ENCODE measurements around the gene SEMA3F.
"Not testable (repeated sequence)": the region's sequence is repeated elsewhere in the genome, so short reads cannot be mapped to it uniquely, and the experiment has no call there.

The SEMA3F gene

GRCh38 chr3:50220109-50220508 is 65.0 kb downstream of the SEMA3F start:
- no peaks in the 10 kb centered on the region for H3K9me3 Mint-ChIP-seq
- no peak overlapping the region for H3K27ac Mint-ChIP-seq
- ATAC-seq (ENCODE audit: low read depth) = no peak
- H3K4me1 Mint-ChIP-seq = no peaks in the 10 kb centered on the region
- H3K36me3 Mint-ChIP-seq = no peaks in the 10 kb centered on the region
- DNase-seq (ENCODE audit: low spot score in 2 of 2) = no peak
- no peak overlapping the region for H3K4me3 Mint-ChIP-seq
- H3K27me3 Mint-ChIP-seq = peaks cover 15% of the 10 kb centered on the region

GRCh38 chr3:50221051-50221410 is 65.9 kb downstream of the SEMA3F start:
- Mint-ChIP-seq H3K27ac (no peak overlapping the region), H3K4me3 (no peak overlapping the region), H3K4me1 (peaks cover under 1% of the 10 kb centered on the region), H3K9me3 (no peaks in the 10 kb centered on the region), H3K27me3 (peaks cover 11% of the 10 kb centered on the region), H3K36me3 (no peaks in the 10 kb centered on the region)
- no peak for ATAC-seq (ENCODE audit: low read depth)
- no peak for DNase-seq (ENCODE audit: low spot score in 2 of 2)

- ATAC-seq (ENCODE audit: low read depth) = no peak
- Mint-ChIP-seq H3K4me3 (no peak overlapping the region), H3K27me3 (peaks cover 10% of the 10 kb centered on the region), H3K27ac (no peak overlapping the region), H3K9me3 (no peaks in the 10 kb centered on the region), H3K4me1 (peaks cover 2% of the 10 kb centered on the region), H3K36me3 (no peaks in the 10 kb centered on the region)
- DNase-seq (ENCODE audit: low spot score in 2 of 2) = no peak
Measured at GRCh38 chr3:50221411-50222168, 66.5 kb downstream of the SEMA3F start.

- Mint-ChIP-seq H3K4me1 (peaks cover 6% of the 10 kb centered on the region), H3K9me3 (no peaks in the 10 kb centered on the region), H3K4me3 (no peak overlapping the region), H3K27ac (no peak overlapping the region), H3K27me3 (peaks cover 10% of the 10 kb centered on the region), H3K36me3 (no peaks in the 10 kb centered on the region)
- no peak for ATAC-seq (ENCODE audit: low read depth)
- no peak for DNase-seq (ENCODE audit: low spot score in 2 of 2)
Measured at GRCh38 chr3:50222169-50222528, 67.0 kb downstream of the SEMA3F start.

GRCh38 chr3:50224639-50225038 is 69.5 kb downstream of the SEMA3F start:
- Mint-ChIP-seq H3K4me1 (peaks cover 18% of the 10 kb centered on the region), H3K4me3 (peak overlapping the region; percentile 24), H3K27ac (no peak overlapping the region), H3K36me3 (no peaks in the 10 kb centered on the region), H3K9me3 (no peaks in the 10 kb centered on the region), H3K27me3 (peaks cover 7% of the 10 kb centered on the region)
- DNase-seq (ENCODE audit: low spot score in 2 of 2) (no peak), ATAC-seq (ENCODE audit: low read depth) (no peak)

- Mint-ChIP-seq H3K4me1 (peaks cover 27% of the 10 kb centered on the region), H3K27ac (peak overlapping the region; percentile 39), H3K9me3 (no peaks in the 10 kb centered on the region), H3K4me3 (peak overlapping the region; percentile 94), H3K36me3 (no peaks in the 10 kb centered on the region), H3K27me3 (peaks cover 7% of the 10 kb centered on the region)
- peak in 1 of 2 donors; percentile 61 for DNase-seq (ENCODE audit: low spot score in 2 of 2)
- ATAC-seq (ENCODE audit: low read depth) = peak; percentile 8
Measured at GRCh38 chr3:50226888-50227389, 71.8 kb downstream of the SEMA3F start.

GRCh38 chr3:50227390-50228183 is 72.5 kb downstream of the SEMA3F start:
- H3K27ac Mint-ChIP-seq = peak overlapping the region; percentile 39
- no peaks in the 10 kb centered on the region for H3K36me3 Mint-ChIP-seq

GRCh38 chr3:50228184-50228763 is 73.2 kb downstream of the SEMA3F start:
- peaks cover 31% of the 10 kb centered on the region for H3K4me1 Mint-ChIP-seq
- not testable (repeated sequence) for H3K36me3 Mint-ChIP-seq; H3K27me3 Mint-ChIP-seq; H3K9me3 Mint-ChIP-seq; DNase-seq (ENCODE audit: low spot score in 2 of 2); ATAC-seq (ENCODE audit: low read depth)
- H3K27ac Mint-ChIP-seq = peak overlapping the region; percentile 39
- H3K4me3 Mint-ChIP-seq = peak overlapping the region; percentile 94

More at GRCh38 chr3:50227390-50228183, 72.5 kb downstream of the SEMA3F start:
- ATAC-seq (ENCODE audit: low read depth) (peak; percentile 80), DNase-seq (ENCODE audit: low spot score in 2 of 2) (peak; percentile 92)
- H3K4me3 Mint-ChIP-seq = peak overlapping the region; percentile 94
- no peaks in the 10 kb centered on the region for H3K9me3 Mint-ChIP-seq
- peaks cover 28% of the 10 kb centered on the region for H3K4me1 Mint-ChIP-seq
- peaks cover 7% of the 10 kb centered on the region for H3K27me3 Mint-ChIP-seq

- peaks cover 2% of the 10 kb centered on the region for H3K27me3 Mint-ChIP-seq
- H3K4me1 Mint-ChIP-seq = peaks cover 34% of the 10 kb centered on the region
- DNase-seq (ENCODE audit: low spot score in 2 of 2) (no peak), ATAC-seq (ENCODE audit: low read depth) (no peak)
- H3K4me3 Mint-ChIP-seq = no peak overlapping the region
- no peak overlapping the region for H3K27ac Mint-ChIP-seq
- no peaks in the 10 kb centered on the region for H3K36me3 Mint-ChIP-seq
- no peaks in the 10 kb centered on the region for H3K9me3 Mint-ChIP-seq
Measured at GRCh38 chr3:50229490-50229889, 74.4 kb downstream of the SEMA3F start.

GRCh38 chr3:50230104-50230793 is 75.1 kb downstream of the SEMA3F start:
- Mint-ChIP-seq H3K36me3 (no peaks in the 10 kb centered on the region), H3K4me3 (peak overlapping the region; percentile 47), H3K4me1 (peaks cover 36% of the 10 kb centered on the region), H3K27me3 (no peaks in the 10 kb centered on the region), H3K9me3 (no peaks in the 10 kb centered on the region), H3K27ac (no peak overlapping the region)
- DNase-seq (ENCODE audit: low spot score in 2 of 2) (peak in 1 of 2 donors; percentile 42), ATAC-seq (ENCODE audit: low read depth) (no peak)

- no peak for DNase-seq (ENCODE audit: low spot score in 2 of 2)
- Mint-ChIP-seq H3K36me3 (no peaks in the 10 kb centered on the region), H3K4me3 (peak overlapping the region; percentile 47), H3K27me3 (no peaks in the 10 kb centered on the region), H3K4me1 (peaks cover 39% of the 10 kb centered on the region), H3K9me3 (no peaks in the 10 kb centered on the region), H3K27ac (no peak overlapping the region)
- no peak for ATAC-seq (ENCODE audit: low read depth)
Measured at GRCh38 chr3:50230794-50231125, 75.6 kb downstream of the SEMA3F start.

- no peak overlapping the region for H3K4me3 Mint-ChIP-seq
- no peaks in the 10 kb centered on the region for H3K36me3 Mint-ChIP-seq
- DNase-seq (ENCODE audit: low spot score in 2 of 2) (no peak), ATAC-seq (ENCODE audit: low read depth) (no peak)
- no peaks in the 10 kb centered on the region for H3K27me3 Mint-ChIP-seq
- H3K27ac Mint-ChIP-seq = no peak overlapping the region
- H3K9me3 Mint-ChIP-seq = no peaks in the 10 kb centered on the region
- peaks cover 36% of the 10 kb centered on the region for H3K4me1 Mint-ChIP-seq
Measured at GRCh38 chr3:50231581-50231980, 76.5 kb downstream of the SEMA3F start.

- peaks cover 36% of the 10 kb centered on the region for H3K4me1 Mint-ChIP-seq
- H3K27ac Mint-ChIP-seq = no peak overlapping the region
- peaks cover 4% of the 10 kb centered on the region for H3K36me3 Mint-ChIP-seq
- DNase-seq (ENCODE audit: low spot score in 2 of 2) (no peak), ATAC-seq (ENCODE audit: low read depth) (no peak)
- H3K4me3 Mint-ChIP-seq = no peak overlapping the region
- H3K27me3 Mint-ChIP-seq = no peaks in the 10 kb centered on the region
- H3K9me3 Mint-ChIP-seq = no peaks in the 10 kb centered on the region
Measured at GRCh38 chr3:50232303-50232702, 77.2 kb downstream of the SEMA3F start.

- no peak overlapping the region for H3K27ac Mint-ChIP-seq
- peaks cover 4% of the 10 kb centered on the region for H3K36me3 Mint-ChIP-seq
- H3K4me3 Mint-ChIP-seq = no peak overlapping the region
- ATAC-seq (ENCODE audit: low read depth) (no peak), DNase-seq (ENCODE audit: low spot score in 2 of 2) (no peak)
- no peaks in the 10 kb centered on the region for H3K27me3 Mint-ChIP-seq
- peaks cover 36% of the 10 kb centered on the region for H3K4me1 Mint-ChIP-seq
- no peaks in the 10 kb centered on the region for H3K9me3 Mint-ChIP-seq
Measured at GRCh38 chr3:50233176-50233575, 78.1 kb downstream of the SEMA3F start.

Data from memory B cell (primary cell).